Measurements from ENCODE around the gene NBPF26. TPM values are rescaled to one million over a fixed set of nuclear protein-coding genes. Genes with fewer than 3 reads are reported as not detected.
"Not testable (repeated sequence)": the region's sequence is repeated elsewhere in the genome, so short reads cannot be mapped to it uniquely, and the experiment has no call there.

NBPF26 gene
- 14.3 and 15.5 TPM in 2 replicates for total RNA-seq (2014; rRNA removed; shearing (Covaris generic))
- 10.7 and 11.4 TPM in 2 replicates for polyA plus RNA-seq (2015; cell fraction: cytosol; rRNA removed)
- polyA plus RNA-seq (2015; cell fraction: nucleus; rRNA removed) = 23.5 and 23.7 TPM in 2 replicates

DNA sequence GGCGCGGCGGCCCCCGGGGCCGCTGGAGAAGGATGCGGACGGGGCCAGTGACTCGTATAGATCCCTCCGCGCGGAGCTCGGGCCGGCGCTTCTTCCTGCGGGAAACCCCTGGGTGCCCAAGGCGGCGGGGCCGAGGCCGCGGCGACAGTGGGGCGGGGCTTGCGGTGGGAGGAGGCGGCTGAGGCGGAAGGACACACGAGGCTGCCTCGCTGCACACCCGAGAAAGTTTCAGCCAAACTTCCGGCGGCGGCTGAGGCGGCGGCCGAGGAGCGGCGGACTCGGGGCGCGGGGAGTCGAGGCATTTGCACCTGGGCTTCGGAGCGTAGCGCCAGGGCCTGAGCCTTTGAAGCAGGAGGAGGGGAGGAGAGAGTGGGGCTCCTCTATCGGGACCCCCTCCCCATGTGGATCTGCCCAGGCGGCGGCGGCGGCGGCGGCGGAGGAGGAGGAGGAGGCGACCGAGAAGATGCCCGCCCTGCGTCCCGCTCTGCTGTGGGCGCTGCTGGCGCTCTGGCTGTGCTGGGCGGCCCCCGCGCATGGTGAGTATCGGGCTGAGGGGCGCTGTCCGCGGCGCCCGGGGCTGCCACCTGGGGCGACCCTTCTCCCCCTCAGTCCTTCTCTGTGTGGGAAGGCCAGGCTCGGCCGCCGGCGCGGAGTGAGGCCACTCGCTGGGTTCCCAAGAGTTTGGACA, at the start of gene NBPF26:
TSS of gene NBPF26 (plus strand) at position 231 of the 688 bp plus-strand sequence.
- peak; percentile 79 for DNase-seq (ENCODE audit: low read depth)

DNA sequence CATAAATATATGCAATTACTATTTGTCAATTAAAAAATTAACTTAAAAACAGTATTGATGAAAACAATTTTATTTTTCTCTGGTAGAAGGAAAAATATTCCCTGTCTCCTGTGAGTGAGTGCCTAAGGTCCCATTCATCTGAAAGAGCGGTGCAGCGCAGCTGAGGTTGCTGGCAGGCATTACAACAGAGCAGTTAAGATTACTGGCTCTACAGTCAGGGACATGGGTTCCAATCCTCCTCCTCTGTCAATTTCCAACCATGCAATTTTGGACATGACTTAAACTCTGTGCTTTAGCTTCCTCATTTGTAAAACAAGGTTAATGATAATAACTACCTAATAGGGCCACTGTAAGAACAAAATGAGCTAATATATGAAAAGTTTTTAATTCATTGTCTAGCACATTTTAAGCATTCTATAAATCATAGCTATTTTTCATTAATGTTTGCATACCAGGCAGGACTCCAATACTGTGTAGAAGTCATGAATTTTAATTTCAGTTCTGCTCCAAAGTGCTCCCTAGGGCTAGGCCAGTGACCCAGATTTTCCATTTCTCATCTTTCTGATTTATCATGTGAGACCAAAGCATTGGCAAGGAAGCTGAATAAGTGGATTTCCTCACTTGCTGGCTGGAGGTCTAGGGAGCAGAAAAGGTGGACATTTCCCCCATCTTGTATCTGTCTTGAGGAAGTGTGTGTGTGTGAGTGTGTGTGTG, 43.5 kb upstream of the NBPF26 start:
- DNase-seq (ENCODE audit: low read depth) = not testable (repeated sequence)

DNA sequence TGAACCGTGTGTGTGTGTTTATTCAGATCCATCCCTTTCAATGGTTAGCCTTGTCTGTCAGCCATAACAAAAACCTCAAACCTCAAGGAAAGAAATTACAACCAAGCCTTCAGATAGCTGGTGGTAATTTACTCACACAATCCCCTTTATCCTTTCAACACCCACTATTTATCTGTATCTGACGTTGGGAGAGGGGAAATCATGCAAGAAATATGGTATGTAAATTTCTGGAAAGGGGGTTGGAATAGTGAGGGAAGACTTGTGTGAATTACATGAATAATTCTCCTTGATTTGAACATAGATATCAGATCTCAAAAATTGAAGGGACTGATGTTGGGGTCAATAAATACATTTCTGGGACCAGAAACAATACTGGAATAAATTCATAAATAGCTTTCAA, 42.8 kb upstream of the NBPF26 start:
- DNase-seq (ENCODE audit: low read depth) = not testable (repeated sequence)

DNA sequence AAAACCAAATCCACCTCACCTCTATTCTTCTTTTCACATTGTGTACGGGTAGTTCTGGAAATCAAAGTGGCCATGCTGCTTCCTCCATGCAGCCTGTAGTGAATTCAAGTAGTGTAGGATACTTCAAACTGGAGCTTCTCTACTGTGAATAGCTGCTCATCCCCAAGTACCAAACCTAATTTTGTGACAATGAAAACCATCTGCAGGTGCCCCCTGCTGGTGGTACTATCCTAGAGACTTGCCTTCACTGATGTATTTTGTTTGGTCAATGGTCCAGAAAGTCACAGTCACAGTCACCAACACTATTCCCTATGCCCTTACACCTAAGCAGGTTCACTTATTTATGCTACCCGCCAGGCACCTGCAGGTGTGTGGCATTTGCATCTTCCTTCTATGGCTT, 39.3 kb upstream of the NBPF26 start:
- DNase-seq (ENCODE audit: low read depth) = not testable (repeated sequence)

DNA sequence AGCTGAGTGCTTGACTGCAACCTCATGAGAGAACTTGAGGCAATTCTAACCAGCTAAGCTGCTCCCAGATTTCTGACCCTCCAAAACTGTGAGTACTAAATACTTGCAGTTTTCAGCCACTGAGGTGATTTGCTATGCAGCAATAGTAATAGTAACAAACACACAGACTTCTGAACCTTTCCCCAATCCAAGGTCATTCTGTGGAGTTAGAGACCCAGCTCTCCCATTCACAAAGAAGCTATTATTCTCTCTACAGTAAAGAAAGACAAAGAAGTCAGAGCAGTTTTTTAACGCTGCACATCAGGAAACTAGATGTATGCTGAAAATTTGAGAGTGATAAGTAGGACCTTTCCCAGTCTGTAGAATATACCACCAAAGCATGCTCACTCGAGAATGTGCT, 38.1 kb upstream of the NBPF26 start:
- not testable (repeated sequence) for DNase-seq (ENCODE audit: low read depth)

DNA sequence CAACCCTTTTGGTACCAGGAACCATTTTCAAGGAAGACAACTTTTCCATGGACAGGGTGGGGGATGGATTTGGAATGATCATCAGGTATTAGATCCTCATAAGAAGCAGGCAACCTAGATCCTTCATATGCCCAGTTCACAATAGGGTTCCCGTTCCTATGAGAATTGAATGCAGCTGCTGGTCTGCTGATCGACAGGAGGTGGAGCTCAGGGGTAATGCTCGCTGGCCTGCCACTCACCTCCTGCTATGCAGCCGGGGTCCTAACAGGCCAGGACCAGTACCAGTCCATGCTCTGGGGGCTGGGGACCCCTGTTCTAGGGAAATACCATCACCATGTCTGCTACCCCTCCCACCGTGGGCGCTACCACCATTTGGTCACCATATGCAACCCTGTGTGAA, 36.5 kb upstream of the NBPF26 start:
- not testable (repeated sequence) for DNase-seq (ENCODE audit: low read depth)

DNA sequence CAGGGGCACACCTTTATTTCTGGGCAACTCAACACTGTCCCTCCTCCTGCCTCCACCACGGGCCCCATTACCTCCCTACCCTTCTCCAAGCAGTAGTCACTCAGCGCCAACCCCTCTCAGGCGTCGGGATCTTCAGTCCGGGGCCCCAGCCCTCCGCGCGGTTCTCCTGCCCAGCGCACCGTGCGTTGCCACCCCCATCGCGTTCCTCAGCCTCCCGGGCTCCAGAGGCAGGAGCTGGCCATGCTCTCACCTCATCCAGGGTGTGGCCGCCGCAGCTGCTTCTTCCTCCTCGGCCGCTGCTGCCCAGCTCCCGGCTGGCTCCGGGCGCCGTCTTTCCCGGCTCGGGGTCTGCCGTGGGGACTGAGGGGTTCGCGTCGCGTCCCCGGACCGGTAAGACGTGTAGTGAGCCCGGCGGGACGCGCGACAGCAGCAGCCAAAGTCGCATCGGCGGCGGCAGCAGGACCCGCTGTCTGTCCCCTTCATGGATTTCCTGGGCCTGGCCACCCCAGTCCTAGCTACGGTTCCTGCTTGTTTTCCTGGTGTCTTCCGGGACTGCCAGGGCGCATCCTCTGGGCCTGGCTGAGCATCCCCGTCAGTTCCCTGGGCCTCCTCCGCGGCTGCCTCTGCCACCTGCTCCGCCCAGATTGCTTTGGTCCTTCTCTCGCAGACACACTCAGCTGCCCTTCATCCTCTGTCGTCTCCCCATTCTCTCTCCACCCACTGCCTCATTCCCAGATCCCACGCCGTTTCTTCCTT, 22.8 kb upstream of the NBPF26 start:
- DNase-seq (ENCODE audit: low read depth) = not testable (repeated sequence)

DNA sequence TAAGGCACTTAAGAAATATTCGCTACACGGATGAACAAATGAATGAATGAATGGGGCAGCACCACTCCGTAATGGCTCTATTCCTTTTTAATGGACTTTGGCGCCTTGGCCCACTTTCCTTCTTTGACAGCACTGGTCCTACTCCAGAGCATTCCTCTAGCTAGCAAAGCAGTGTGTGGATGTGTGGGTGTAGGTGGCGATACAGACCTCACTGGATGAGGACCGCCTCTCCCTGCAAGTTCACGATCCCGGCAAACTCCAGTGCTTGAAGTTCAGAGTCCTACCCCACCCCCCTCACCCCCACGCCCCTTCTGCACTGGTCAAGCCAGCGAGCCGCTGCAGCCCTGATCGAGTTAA, 409 bp upstream of the NBPF26 start:
- DNase-seq (ENCODE audit: low read depth) = not testable (repeated sequence)

DNA sequence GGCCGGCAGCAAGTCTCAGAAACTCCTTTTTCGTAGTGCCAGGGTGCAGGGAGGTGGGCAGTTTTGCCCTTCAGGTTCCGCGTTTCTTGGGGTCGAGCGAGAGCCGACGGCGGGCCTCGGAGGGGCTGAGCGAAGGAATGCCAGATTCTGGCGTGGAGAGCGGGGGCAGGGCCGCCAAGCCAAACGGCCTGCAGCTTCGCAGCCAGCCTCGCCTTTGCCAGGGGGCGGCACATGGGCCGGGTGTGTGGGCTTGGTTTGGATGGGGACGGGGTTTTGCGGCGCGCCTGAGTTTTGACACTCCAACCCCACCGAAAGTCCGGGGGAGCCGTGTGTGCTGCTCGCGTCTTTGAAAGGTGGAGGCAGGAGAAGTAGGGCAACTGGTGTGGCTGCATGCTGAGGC, 762 bp downstream of the NBPF26 start:
- DNase-seq (ENCODE audit: low read depth) = not testable (repeated sequence)

DNA sequence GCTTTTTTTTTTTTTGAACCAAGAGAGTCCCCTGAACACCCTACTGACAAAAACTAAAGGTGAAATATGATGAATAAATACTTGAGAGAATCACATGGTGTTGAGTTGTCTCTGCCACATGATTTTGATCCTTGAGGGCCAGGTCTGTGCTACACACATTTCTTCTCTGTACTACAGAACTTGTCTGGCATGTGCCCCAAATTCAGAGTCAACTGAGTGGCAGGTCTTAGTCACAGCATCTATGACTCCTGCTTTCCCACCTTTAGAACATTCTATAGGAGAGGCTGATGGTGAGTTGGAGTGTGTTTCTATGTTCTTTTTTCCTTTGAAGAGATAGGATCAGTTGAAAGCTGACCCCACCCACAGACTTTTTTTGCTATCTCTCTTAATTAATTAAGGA, 5.1 kb downstream of the NBPF26 start:
- not testable (repeated sequence) for DNase-seq (ENCODE audit: low read depth)

DNA sequence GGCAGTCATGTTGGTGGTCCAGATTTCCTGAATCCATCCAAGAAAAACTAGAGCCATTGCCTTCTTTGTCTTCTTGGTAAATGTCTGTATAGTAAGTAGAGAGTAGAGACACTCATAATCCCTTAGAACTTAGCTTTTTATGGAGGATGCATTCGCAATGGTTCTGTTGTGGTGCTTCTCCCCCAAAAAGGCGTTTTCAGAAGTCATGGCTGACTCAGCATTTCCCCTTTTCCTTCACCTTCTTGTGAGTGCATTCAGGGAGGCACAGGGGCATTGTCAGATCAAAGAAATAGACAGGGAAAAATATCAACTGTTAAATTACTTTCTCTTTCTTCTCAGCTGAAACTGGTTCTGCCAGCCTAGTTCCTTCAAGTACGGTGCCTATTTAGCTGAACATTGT, 45.3 kb downstream of the NBPF26 start:
- not testable (repeated sequence) for DNase-seq (ENCODE audit: low read depth)

DNA sequence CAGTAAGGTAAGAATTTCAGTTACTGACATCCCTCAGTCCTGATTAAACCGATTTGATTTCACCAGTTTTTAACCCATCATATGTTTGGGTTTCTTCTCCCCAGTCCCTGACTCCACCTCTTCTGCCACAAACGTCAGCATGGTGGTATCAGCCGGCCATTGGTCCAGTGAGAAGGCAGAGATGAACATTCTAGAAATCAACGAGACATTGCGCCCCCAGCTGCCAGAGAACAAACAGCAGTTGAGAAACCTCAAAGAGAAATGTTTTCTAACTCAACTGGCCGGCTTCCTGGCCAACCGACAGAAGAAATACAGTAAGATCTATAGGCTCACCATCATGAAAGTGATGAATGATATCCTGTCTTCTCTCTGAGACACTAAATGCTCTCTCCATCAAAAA, 81.7 kb downstream of the NBPF26 start:
- DNase-seq (ENCODE audit: low read depth) = not testable (repeated sequence)

DNA sequence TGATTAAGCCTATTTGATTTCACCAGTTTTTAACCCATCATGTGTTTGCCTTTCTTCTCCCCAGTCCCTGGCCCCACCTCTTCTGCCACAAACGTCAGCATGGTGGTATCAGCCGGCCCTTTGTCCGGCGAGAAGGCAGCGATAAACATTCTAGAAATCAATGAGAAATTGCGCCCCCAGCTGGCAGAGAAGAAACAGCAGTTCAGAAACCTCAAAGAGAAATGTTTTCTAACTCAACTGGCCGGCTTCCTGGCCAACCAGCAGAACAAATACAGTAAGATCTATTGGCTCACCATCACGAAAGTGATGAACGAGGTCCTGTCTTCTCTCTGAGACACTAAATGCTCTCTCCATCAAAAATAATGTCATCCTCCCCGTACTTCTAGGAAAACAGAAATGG, 88.1 kb downstream of the NBPF26 start:
- DNase-seq (ENCODE audit: low read depth) = peak; percentile 36

DNA sequence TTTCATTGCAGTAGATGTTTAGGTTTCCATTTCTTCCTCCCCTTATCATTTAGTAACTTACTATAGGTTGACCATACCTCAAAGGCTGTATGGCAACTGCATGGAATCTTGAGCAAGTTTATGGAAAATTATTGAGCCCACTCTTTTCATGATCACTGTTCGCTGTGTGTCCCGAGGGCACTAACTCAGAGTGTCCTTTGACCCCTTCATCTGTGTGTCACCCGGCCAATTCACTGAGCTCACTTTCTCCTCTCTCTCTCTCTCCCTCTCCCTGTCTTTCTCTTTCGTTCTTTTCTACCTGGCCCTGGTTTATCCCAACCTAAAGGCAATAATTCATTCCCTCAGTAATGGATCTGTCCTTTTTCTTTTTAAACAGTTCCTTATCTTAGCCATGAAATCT, 101.3 kb downstream of the NBPF26 start:
- DNase-seq (ENCODE audit: low read depth) = not testable (repeated sequence)

DNA sequence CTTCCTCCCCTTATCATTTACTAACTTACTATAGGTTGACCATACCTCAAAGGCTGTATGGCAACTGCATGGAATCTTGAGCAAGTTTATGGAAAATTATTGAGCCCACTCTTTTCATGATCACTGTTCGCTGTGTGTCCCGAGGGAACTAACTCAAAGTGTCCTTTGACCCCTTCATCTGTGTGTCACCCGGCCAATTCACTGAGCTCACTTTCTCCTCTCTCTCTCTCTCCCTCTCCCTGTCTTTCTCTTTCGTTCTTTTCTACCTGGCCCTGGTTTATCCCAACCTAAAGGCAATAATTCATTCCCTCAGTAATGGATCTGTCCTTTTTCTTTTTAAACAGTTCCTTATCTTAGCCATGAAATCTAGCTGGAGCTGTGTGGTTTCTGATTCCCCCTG, 102.9 kb downstream of the NBPF26 start:
- not testable (repeated sequence) for DNase-seq (ENCODE audit: low read depth)

DNA sequence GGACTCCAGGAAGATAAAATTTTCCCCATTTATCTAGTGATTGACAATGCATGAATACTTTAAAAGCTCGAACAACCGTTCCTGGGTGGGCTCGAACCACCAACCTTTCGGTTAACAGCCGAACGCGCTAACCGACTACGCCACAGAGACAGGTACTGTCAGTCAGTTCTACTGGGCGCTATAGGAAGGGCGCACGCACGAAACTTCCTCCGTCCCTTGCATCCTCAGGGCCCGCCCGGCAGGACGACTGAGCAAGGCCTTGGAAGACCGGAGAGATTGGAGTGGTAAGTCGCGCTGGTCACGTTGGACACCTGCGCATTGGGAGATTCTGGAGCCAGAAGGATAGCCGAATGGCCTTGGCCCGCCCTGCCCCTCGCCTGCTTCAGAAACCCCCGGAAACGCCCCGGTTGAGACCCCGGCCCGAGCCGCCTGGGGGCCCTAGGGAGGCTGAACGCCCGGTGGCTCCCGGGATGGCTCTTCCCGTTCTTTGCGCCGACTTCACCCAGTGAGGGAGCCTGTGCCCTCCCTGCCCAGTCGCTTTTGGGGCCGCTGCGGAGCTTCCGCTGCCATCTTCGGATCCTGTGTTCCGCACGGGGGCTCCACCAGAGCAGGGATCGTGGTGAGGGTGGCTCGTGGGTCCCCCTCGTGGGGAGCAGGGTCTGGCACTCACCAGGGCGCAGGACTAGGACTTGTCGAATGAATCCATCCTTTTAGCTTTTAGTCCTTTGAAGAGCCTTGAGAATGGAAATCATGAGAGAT, 120.6 kb downstream of the NBPF26 start:
- peak; percentile 88 for DNase-seq (ENCODE audit: low read depth)

DNA sequence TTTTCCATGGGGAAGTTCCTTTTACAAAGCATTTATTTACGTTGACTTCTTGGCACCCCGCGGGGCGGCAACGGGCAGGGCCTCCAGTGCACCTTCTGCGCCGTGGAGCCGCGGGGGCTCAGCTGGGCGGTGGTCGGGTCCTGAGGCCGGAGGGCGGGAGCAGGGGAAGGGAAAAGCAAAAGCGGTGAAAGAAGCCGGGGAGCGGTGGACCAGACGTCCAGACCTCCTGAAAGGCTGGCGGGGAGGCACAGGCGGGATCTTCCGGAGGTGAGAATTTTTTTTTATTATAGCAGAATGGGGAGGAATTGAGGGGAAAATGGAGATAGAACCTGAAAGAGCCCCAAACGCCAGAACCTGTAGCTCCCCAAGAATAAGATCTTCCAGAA, 121.2 kb downstream of the NBPF26 start:
- not testable (repeated sequence) for DNase-seq (ENCODE audit: low read depth)

DNA sequence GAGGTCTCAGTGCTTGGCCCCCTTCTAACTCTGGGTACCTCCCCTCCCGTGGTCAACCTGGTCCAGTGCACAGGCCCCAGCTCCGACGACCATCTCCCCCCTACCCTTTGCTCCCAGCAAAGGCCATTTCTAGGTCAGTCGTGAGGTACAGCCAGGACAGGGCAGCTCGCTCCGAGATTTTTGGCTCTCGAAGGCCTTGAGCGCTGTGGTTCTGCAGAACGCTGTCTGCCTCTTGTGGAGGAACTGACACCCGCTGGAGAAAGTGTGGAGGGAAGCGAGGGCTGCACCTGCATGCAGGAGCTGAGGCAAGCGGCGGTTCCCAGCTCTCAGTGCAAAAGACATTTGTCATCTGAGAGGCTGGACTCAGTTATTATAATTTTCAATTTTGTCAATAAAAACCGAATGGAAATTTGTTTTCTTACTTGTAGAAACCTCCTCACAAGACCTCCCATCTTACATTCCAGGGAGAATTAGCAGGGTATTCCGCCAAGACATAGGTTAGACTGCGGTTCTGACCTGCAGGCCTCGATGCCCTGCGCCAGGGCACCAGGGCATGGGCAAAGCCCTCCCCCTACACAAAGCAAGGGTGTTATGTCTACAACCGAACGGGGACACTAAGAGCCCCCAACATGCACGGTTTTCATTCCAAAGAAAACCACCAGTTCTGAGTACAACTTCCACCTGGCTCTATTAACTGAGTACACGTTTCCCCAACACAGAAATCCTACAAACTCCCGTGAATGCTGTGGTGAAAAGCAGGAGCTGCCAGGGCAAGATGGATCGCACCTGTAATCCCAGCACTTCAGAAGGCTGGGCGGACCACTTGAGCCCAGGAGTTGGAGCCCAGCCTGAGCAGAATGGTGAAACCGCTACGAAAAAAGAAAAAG, 125.9 kb downstream of the NBPF26 start:
- not testable (repeated sequence) for DNase-seq (ENCODE audit: low read depth)

DNA sequence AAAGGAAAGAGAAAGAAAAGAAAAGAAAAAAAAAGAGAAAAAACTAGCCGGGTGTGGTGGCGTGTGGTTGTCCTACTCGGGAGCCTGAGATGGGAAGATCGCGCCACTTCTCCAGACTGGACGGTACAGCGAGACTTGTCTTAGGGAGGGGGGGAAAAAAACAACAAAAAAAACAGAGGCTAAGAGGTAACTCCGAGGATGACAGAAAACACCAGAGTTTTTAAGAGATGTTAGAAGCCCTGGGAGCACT, 126.5 kb downstream of the NBPF26 start:
- peak; percentile 81 for DNase-seq (ENCODE audit: low read depth)
